ENCODE measurements around the gene LRP10. TPM values are rescaled to one million over a fixed set of nuclear protein-coding genes. Genes with fewer than 3 reads are reported as not detected.

The LRP10 gene
- polyA plus RNA-seq, 1 donor from 2014 or later = 0.22 TPM

GRCh38 chr14:22890416-22890815, 18.9 kb downstream of the LRP10 start:
- Histone ChIP-seq H3K9ac (ENCODE audit: low read length) (no peak overlapping the region), H4K20me1 (ENCODE audit: insufficient read depth) (no peaks in the 10 kb centered on the region), H3F3A (ENCODE audit: insufficient read depth, low read length, poor library complexity, severe bottlenecking) (no peaks in the 10 kb centered on the region), H3K9me2 (ENCODE audit: insufficient read depth, low read length) (no peaks in the 10 kb centered on the region), H3K27ac (ENCODE audit: low read length) (no peak overlapping the region), H3K79me2 (replicated peaks; ENCODE audit: insufficient read depth, low read length) (peaks cover 9% of the 10 kb centered on the region), H2AFZ (ENCODE audit: low read depth, low read length) (no peak overlapping the region), H3K27me3 (ENCODE audit: insufficient read depth, low read depth, low read length) (no peaks in the 10 kb centered on the region), H3K9me3 (ENCODE audit: low read length) (no peaks in the 10 kb centered on the region), H3K4me3 (ENCODE audit: low read length) (no peak overlapping the region), H3K4me2 (ENCODE audit: low read length) (no peak overlapping the region), H3K36me3 (ENCODE audit: insufficient read depth, low read length) (no peaks in the 10 kb centered on the region)
- TF ChIP-seq RAD21 (conservative IDR thresholded peaks at IDR 0.05) (no peak), CTCF (IDR thresholded peaks at IDR 0.05; ENCODE audit: poor library complexity, severe bottlenecking) (no peak), REST (IDR thresholded peaks at IDR 0.05; ENCODE audit: borderline replicate concordance) (no peak), SMC3 (conservative IDR thresholded peaks at IDR 0.05; ENCODE audit: poor library complexity) (no peak), POLR2AphosphoS5 (IDR thresholded peaks at IDR 0.05) (no peak), EZH2 (IDR thresholded peaks at IDR 0.05; ENCODE audit: borderline replicate concordance, insufficient read depth, low read length, poor library complexity, severe bottlenecking) (no peak), TAF1 (IDR thresholded peaks at IDR 0.05; ENCODE audit: low read depth) (no peak), MXI1 (conservative IDR thresholded peaks at IDR 0.05; ENCODE audit: poor library complexity, severe bottlenecking) (no peak), EP300 (conservative IDR thresholded peaks at IDR 0.05; ENCODE audit: poor library complexity, severe bottlenecking) (no peak)

- Histone ChIP-seq H3K9ac (ENCODE audit: low read length) (no peak overlapping the region), H4K20me1 (ENCODE audit: insufficient read depth) (no peaks in the 10 kb centered on the region), H2AFZ (ENCODE audit: low read depth, low read length) (no peak overlapping the region), H3K9me3 (ENCODE audit: low read length) (no peaks in the 10 kb centered on the region), H3F3A (ENCODE audit: insufficient read depth, low read length, poor library complexity, severe bottlenecking) (no peaks in the 10 kb centered on the region), H3K4me2 (ENCODE audit: low read length) (no peak overlapping the region), H3K27ac (ENCODE audit: low read length) (no peak overlapping the region), H3K27me3 (ENCODE audit: insufficient read depth, low read depth, low read length) (no peaks in the 10 kb centered on the region), H3K4me3 (ENCODE audit: low read length) (no peak overlapping the region), H3K9me2 (ENCODE audit: insufficient read depth, low read length) (no peaks in the 10 kb centered on the region), H3K36me3 (ENCODE audit: insufficient read depth, low read length) (no peaks in the 10 kb centered on the region), H3K79me2 (replicated peaks; ENCODE audit: insufficient read depth, low read length) (no peaks in the 10 kb centered on the region)
- TF ChIP-seq EP300 (conservative IDR thresholded peaks at IDR 0.05; ENCODE audit: poor library complexity, severe bottlenecking) (no peak), SMC3 (conservative IDR thresholded peaks at IDR 0.05; ENCODE audit: poor library complexity) (no peak), CTCF (IDR thresholded peaks at IDR 0.05; ENCODE audit: poor library complexity, severe bottlenecking) (no peak), REST (IDR thresholded peaks at IDR 0.05; ENCODE audit: borderline replicate concordance) (no peak), TAF1 (IDR thresholded peaks at IDR 0.05; ENCODE audit: low read depth) (no peak), EZH2 (IDR thresholded peaks at IDR 0.05; ENCODE audit: borderline replicate concordance, insufficient read depth, low read length, poor library complexity, severe bottlenecking) (no peak), POLR2AphosphoS5 (IDR thresholded peaks at IDR 0.05) (no peak), MXI1 (conservative IDR thresholded peaks at IDR 0.05; ENCODE audit: poor library complexity, severe bottlenecking) (no peak), RAD21 (conservative IDR thresholded peaks at IDR 0.05) (no peak)
Measured at GRCh38 chr14:22892488-22892887, 20.9 kb downstream of the LRP10 start.

Measured in neural cell (in vitro differentiated cells).